ENCODE results near the gene SNCA.

SNCA gene

DNA sequence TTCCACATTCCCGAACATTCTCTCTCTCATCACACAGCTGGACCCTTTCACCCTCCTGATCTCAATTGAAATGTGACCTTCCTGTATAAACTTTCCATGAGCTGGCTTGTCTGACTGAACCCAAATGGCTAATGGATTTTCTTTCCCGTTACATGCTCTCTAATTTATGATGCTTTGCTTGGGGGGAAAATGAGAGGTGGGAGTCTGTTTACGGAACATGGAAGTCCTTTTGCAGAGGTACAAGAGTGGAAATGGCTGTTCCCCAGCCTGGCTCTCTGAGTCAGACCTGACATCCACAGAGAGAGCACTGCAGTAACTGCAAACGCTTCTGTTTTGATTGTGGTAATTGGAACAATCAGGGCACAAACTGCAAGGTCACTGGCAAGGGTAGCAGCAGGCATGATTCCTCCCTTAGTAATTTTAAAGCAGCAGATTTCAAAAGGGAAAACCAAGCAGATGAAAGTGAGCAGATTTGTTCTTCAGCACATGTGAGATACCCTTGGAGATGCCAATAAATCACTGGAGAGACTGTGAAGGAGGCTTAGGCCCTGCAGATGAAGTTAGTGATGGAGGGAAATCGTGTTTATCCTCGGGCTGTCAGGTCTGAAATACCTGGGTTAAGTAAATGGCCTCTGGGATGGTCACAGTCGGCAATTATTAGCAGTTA lies 83.9 kb downstream of the SNCA start:
- DNase-seq = no peak

DNA sequence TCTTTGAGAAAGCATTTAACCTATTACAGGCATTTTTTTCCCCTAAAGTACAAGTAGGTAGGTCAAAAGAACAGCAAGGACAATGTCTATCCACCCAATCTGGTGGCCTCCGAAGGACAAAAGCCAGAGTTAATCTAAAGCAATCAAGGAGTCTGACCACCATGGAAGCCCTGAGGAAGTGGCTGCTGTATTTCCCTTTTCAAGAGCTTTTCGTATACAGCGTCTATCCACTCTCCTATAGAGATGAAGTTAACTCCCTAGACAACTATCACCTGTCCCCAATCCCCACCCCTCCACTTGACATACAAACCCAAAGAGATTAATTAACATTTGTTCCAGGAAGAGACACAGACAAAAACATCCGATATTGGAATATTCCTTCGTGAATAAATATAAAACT lies 85.5 kb downstream of the SNCA start:
- DNase-seq = no peak

DNA sequence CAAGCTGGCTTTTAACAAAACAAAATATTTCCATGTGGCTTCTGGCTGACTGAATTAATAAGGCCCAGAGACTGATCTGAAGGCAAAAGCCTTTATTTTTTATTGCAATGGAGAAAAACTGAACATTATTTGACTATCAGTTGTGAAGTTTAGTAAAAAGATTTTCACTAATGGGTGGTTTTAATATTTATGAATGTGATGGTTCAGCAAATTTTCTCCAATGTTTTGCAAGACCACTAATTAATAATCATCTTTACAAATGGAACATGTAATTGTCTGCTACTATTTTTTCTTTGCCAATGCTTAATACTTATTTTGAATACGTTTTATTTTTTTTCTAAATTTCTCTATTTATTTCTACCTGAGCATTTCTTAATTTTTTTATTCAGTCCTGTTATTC lies 90.6 kb downstream of the SNCA start:
- no peak for DNase-seq

DNA sequence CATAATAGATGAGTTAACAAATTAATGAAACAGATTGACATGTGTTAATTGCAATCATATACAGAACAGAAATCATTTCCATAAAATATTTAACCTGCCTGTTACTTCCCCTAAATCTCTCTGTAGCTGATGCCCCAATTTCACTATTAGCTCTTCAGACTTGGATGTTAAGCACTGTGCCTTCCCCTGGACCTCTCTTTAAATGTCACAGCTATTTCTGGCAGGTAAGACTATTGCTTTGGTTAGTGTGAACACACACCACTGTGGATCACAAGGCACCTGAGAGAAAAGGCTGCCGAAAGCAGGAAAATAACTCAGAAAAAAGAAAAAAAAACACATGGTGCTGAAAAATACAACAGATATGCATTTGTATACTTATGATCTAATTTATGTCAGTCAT lies 91.3 kb downstream of the SNCA start:
- no peak for DNase-seq

DNA sequence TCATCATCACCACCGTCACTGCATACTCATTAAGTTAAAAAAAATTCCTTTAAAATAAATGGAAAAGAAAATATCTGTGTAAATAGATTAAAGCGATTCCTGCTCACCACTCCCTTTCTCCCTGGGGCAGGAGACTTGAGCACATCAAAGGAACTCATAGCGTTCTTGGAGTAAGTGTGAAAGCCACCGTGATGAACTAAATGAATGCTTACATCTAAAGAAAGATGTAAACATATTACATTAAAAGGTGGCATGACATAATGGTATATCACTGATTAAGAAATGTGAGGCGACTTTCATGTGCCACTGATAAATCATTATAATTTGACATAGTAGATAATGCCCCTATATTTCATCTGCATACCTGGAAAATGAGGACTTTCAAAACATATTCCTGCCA lies 92.0 kb downstream of the SNCA start:
- no peak for DNase-seq

DNA sequence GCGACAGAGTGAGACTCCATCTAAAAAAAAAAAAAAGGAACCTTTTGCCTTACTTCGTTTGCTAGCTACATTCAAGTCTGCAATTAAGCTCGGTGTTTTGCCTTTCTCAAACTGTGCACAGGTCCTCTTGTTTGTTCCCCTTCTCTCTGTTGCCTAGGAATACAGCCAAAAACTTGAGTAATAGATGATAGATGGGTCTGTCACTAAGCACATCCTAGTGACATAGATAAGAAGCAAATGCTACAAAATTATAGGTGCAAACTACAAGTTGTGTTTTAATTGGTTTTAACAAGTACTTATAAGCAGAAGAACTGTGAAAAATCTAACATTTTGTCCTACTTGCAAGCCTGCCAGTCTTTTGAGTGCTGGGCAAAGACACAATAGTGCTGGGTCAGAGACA lies 95.2 kb downstream of the SNCA start:
- DNase-seq = no peak

DNA sequence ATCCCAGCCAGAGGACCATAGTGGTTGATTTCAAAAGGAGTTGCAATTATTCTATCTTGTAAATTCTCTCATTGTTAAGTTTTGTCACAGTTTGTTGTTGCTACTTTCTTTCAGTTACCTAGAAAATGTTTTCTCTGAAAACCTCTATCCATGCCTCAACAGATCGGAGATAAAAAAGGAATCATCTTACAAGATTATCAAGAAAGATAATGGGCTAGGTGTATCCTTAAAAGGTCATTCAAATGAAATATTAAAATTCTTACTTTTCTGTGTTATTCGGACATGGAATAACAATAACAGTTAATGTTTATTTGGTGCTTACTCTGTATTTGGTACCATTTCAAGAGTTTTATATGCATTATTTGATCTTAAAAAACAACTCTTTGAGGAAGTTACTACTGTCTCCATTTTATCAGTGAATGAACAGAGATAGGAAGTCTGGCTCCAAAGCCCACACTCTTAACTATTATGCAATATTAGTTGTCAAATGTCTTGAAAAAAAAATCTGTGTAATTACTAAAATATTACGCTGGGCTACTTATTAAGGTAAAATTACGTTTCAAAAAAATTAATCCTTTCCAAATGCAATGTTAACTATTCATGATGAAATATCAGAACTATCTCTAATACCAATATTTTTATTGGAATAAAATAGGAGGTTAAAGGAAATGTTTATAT lies 97.5 kb downstream of the SNCA start:
- no peak for DNase-seq

DNA sequence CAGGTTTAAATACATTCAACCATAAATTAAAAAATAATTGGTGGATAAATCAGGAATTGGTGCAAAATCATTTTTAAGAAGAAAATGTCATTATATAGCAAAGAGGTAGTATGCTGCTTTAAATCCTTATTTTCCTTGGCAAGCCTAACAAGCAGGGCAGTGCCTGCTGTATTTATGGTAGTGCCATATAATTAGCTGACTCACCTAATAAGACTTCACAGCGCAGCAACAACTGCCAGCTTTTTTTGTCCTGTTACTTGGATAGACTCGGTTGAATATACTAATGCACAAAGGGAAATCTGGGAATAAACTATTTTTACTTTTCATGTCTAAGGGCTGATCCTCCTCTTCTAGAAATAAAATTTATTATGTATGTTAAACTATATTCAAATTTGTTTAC lies 99.1 kb downstream of the SNCA start:
- no peak for DNase-seq

DNA sequence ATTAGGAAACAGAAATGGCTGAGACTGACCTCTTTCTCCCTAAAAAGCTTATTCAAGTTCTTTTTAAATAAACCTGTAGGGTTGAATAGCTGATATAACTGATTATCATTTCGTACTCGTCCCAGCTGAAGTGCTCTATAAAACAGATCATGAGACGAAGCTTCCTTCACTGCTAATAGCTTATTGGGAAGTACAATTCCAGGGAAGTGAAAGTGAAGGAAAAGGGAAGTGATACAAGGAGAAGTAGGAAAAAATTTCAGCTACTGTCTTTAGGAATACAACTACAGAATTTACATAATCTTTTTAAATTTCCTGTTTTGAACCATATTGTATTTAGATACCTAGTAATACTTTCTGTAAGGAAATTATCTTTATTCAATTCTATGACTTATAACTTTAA lies 103.0 kb downstream of the SNCA start:
- no peak for DNase-seq

DNA sequence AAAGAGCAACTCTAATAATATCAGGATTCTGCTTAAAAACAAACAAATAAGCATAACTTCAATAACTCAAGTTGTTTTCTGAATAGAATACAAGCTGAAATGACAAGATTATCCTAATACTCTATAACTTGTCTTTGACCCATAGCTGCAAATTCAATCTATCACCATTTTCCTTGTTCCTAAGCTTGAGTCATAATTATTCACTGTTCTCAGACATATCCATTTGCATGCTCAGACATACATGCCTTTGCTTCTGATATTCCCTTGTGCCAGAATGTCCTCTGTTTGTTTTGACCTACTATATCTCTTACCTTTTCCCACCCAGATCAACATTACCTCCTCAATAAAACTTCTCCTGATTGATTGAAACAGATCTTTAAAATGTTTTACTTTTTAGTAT lies 109.7 kb downstream of the SNCA start:
- no peak for DNase-seq

DNA sequence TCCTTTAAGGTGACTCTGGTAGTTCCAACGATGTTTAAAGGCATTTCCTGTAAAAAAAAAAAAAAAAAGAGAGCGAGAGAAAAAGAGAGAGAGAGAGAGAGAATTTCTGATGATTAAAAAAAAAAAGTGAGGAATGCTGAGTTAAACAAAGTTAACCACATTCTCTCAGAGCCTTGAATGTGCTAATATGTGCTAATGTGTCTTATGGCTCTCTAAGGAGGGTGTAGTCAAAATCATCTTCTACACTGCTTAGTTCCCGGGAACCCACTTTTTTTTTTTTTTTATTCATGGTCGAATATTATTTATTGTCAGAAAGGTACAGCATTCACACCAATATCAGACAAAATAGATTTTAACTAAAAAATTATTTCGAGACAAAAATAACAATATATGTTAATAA lies 111.7 kb downstream of the SNCA start:
- no peak for DNase-seq

DNA sequence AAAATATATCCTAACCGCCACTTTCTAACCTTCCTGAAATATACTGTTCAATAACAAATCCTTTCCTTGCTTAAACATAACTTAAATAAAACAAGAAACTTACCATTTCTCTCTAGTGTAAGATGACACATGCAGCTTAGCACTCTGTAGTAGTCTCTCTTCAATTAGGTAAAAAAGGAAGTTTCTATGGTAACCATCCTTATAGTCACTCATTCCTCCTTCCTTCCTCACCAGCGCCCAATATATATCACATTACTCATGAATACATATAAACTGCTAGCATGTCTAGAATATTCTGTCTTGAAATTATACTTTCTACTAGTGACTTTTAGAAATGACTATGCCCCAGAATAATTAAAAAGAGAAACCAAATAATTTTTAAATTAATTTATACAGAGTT lies 112.2 kb downstream of the SNCA start:
- DNase-seq = no peak

DNA sequence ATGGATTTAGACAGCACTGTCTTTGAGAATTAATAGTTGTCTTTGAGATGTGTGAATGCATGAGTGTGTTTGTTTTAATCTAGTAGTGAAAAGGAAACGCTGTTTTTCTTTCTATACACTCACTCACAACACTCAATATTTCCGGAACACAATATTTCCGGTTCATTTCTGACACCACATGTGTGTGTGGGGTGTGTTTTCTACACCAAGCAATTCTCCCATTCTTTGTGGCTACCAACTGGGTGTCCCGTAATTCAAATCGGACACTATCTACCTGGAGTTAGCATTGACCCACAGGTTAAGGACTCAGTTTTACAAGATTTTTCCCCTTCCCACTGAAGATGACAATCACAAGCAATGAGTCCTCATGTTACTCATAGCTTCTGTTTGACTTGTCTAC lies 113.9 kb downstream of the SNCA start:
- DNase-seq = no peak

DNA sequence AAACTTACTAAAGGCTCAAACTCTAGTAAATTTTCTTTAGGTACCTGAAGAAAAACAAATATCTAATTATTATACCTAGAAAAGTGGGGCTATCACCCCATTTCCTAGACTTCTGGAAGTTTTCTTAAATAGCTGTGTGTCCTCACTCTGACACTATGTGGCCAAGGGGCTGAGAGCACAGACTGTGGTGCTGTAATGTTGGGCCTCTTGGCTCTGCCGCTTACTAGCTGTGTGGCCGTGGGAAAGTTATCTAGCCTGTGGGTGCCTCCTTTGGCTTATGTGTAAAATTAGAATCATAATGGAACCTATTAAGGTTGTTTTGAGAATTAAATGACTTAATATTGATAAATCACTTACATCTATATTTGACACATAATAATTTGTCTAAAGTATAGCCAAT lies 114.4 kb downstream of the SNCA start:
- DNase-seq = no peak

DNA sequence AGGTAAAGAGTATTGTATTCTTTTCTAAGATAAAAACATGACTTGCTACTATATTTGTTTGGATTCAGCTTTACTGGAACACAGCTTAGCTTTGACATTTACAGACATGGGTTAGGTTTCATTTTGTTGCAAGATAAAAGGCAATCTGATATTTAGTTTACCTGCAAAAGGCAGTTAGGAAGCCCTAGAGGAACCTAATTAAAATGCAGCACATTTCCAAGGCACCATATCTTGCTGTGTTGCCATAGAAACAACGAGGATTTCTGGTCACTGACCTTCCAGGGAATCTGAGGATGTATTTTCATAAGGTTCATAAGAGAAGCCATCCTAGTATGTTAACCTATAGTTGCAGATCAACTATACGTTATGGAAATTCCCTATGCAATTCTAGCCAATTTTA lies 116.0 kb downstream of the SNCA start:
- no peak for DNase-seq

DNA sequence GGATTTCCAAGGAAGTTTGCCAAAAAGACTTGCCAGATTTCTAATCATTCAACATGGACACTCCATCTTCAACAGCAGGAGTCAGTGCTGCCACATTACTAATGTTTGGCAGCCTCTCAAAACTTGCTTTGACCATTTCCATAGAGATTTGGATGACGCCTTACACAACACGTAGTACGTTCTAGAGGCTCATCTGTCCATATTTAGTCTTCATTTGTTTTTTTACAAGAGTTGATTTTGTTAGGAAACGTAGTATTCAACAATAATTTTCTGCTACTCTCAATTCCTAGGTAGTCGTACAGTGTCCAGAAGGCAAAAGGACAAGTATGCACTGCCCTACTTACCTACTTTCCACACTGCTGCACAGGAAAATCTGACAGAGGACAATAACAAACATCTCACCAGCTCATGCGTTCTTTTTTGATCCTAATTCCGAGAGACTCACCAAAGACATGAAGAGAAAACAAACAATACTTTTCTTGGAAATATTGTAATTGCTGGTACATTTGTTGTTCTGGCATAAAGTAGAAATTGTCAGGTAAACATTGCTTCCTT lies 117.3 kb downstream of the SNCA start:
- DNase-seq = no peak

DNA sequence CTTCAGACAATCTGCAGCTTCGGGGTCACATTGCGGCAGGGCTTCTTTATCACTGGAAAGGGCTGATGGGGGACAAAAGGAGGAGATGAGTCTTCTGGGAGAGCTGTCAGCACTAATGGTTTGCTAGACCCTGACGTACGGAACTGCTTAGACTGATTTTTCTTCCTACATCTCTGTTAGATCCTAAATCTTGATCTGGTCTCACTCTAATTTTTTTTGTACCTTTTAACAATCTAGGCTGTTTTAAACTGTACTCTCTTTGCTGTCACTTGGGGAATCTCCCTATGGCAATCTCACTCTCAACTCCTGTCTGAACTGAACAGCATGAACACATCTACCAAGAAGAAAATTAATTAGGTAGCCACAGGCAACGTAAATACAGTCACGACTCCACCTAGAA lies 120.1 kb downstream of the SNCA start:
- no peak for DNase-seq

DNA sequence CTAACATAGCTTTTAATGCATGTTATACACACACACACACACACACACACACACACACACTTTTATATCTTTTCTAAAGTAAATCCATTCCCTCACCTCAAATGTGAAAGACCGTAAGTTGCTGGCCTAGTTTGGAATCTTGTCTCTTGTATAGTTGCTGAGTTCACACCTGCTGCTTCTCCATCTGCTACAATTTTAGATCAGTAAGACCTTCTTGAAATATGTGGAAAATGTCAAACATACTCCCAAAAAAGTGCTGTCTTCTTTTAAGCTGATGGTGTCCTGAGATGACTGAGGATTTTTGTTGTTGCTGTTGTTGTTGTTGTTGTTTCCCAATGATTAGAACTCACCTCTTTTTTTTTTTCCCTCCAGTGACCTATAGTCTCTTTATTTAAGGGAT lies 121.3 kb downstream of the SNCA start:
- DNase-seq = no peak

DNA sequence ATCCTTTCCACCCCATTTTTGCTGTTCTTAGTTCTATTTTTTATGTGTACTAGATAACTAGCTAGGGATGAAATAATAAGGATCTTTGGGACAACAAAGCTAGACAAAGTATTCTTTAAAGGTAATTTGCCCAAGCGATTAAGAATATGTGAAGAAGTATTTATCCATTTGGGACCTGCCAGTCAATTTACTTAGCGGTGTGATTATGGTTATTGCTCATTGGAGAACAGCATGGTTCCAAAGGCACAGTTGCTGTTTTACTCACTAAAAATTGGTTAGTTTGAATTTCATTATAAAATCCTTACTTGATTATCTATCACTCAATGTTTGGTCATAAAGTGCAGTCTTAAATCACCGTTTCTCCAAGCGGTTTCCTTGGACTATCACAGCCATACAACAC lies 124.1 kb downstream of the SNCA start:
- no peak for DNase-seq

DNA sequence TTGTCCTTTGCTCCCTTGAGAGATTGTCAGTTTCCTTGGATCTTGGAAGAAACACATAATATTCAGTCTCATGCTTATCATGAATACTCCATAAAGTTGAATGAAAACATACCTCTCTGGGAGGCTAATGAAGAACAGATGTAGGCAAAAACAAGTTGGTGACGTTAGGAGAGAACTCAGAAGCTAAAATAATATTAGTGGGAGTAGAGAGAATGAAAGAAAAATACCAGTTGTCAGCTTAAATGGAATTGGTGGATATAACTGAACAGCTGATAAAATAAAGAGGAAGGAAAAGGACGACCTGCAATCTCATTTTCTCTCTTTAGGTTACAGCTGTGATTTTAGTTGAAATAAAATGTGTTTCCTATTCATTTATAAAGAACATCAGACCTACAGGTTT lies 124.8 kb downstream of the SNCA start:
- DNase-seq = no peak

DNA sequence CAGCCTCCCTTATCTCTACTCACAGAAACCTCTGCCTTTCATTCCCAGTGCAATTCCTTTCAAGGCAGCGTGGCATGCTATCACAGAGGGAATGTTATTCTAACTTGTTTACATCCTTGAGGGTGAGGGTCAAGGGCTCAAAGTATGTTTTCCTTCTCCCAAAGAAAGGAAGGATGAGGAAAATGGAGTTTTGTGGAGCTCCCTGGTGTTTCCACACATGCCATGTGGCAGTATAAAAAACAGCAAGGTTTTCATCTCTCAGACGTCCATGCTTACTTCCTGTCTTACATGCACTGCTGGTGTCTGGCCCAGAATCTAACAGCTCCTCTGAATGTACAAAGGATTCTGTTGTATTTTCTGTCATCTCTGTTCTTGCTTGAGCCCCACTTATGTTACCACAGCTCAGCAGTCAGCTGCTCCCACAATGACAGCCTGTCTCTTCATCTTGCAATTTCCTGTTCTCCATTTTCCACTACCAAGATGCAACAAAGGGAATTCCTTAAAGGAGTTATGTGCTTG lies 128.0 kb downstream of the SNCA start:
- no peak for DNase-seq

DNA sequence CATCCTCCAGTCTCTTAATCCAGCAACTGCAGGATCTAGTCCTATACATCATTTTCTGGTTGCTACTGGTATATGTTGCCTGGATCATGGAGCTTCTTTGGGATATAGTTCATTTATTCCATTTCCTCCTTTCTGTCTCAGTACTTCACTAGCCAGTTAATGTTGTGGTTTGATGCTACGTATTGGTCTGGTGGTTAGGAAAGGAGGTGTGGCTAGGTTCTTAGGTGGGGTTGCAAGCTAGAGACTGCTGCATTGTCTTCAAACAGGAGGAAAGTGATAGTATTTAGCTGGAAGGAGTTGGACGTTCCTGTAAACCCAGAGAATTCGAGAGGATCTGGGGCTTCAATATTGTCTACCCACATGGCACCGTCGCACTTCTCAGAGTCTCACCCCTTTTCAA lies 129.5 kb downstream of the SNCA start:
- no peak for DNase-seq

DNA sequence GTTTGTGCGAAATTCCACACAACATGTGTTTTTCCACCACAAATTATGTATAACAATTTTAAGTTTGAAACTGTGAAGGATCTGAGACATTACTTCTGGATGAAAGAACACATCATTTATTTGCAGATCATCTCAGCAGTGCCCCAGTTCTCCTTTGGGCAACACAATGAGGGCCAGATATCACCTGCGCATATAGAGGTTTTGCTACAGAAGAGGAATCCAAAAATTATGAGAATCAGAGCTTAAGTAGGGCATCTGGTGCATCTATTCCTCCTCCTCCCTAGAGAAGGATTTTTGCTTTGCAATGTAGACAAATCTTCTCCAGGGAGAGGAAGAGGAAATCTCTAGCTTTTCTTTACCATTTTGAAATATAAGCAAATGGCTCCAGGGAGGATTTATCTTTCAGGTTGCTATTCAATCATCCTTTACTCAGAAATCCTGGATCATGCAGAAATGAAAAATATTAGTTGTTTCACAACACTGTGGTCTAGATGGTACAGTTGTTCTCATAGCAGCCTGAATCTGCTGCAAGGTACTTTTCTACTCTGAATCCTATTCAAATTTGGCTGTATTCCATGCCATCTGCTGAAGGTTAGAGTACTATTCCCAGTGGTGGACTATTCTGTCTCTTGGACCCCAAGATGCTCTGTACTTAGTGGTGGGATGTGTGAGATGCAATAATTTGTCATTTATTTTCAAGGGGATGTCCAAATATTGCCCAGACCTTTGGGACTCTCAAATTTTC lies 132.1 kb downstream of the SNCA start:
- no peak for DNase-seq
